IMR-90 (cell line): ENCODE results near the gene CRLF1. TPM values are rescaled to one million over a fixed set of nuclear protein-coding genes. Genes with fewer than 3 reads are reported as not detected.

ENCODE experiments used
- ATAC-seq: fragments of 200-7000 bp; cut with Tn5 transposase; 2 replicates; pipeline ENCODE4 v1.9.1; 2020; ENCODE audit warnings: low read depth, mild to moderate bottlenecking, moderate library complexity
- BruUV-seq: library from RNA; stranded (reverse); fragments of 400-500 nt; replicated peaks from 2 replicates; lab custom pipeline; 2021; lab: Mats Ljungman, UMichigan
- CTCF ChIA-PET: fragments of 300-600 bp; formaldehyde crosslinking; extraction: SDS; loops from one replicate; lab custom pipeline; 2021; ENCODE audit warnings: antibody characterized with exemption; lab: Yijun Ruan, JAX
- POLR2A ChIA-PET: fragments of 300-600 bp; sonication (Branson Sonifier 250); formaldehyde crosslinking; loops from one replicate; lab custom pipeline; 2022; ENCODE audit warnings: antibody characterized with exemption; ENCODE audit not compliant: unreplicated experiment; lab: Charles Lee
- DNase-seq: peaks from one replicate; pipeline ENCODE4 v3.0.0; 2013
- H2AFZ ChIP-seq: replicated peaks from 2 replicates; pipeline ENCODE3; 2013; ENCODE audit warnings: low read length, mild to moderate bottlenecking; ENCODE audit not compliant: poor library complexity
- H2AK5ac ChIP-seq: 2 replicates; pipeline ENCODE4 v1.6.1; 2013; ENCODE audit warnings: low read depth, low read length, inconsistent platforms
- H2AK9ac ChIP-seq: replicated peaks from 2 replicates; pipeline ENCODE3; 2013; ENCODE audit warnings: mild to moderate bottlenecking, low read depth, low read length, moderate library complexity; ENCODE audit not compliant: poor library complexity
- H2BK120ac ChIP-seq: 2 replicates; pipeline ENCODE4 v1.6.1; 2013; ENCODE audit warnings: low read depth, low read length, inconsistent platforms
- H2BK15ac ChIP-seq: 3 replicates; pipeline ENCODE4 v1.6.1; 2013; ENCODE audit warnings: low read depth, low read length, inconsistent platforms
- H2BK20ac ChIP-seq: 2 replicates; pipeline ENCODE4 v1.6.1; 2013; ENCODE audit warnings: low read depth, mild to moderate bottlenecking, inconsistent platforms, low read length, moderate library complexity
- H2BK5ac ChIP-seq: 2 replicates; pipeline ENCODE4 v1.6.1; 2013; ENCODE audit warnings: mild to moderate bottlenecking, low read depth, low read length, inconsistent platforms; ENCODE audit not compliant: poor library complexity, severe bottlenecking
- H3K14ac ChIP-seq: replicated peaks from 2 replicates; pipeline ENCODE4 v1.6.1; 2013; ENCODE audit warnings: low read depth, low read length, inconsistent platforms
- H3K18ac ChIP-seq: 2 replicates; pipeline ENCODE4 v1.6.1; 2013; ENCODE audit warnings: low read depth, low read length, control low read depth
- H3K23ac ChIP-seq: 2 replicates; pipeline ENCODE4 v1.6.1; 2013; ENCODE audit warnings: low read depth, low read length, inconsistent platforms
- H3K27ac ChIP-seq: 2 replicates; pipeline ENCODE4 v1.5.1; 2013; ENCODE audit warnings: mild to moderate bottlenecking, control low read depth, low read length; ENCODE audit not compliant: insufficient read depth
- H3K27me3 ChIP-seq: 2 replicates; pipeline ENCODE4 v1.6.1; 2013; ENCODE audit warnings: low read length; ENCODE audit not compliant: control insufficient read depth, insufficient read depth
- H3K36me3 ChIP-seq: 2 replicates; pipeline ENCODE4 v1.6.1; 2013; ENCODE audit warnings: low read length, mixed read lengths; ENCODE audit not compliant: control insufficient read depth, insufficient read depth
- H3K4ac ChIP-seq: 2 replicates; pipeline ENCODE4 v1.6.1; 2013; ENCODE audit warnings: low read depth, low read length, inconsistent platforms
- H3K4me1 ChIP-seq: 2 replicates; pipeline ENCODE4 v1.6.1; 2013; ENCODE audit warnings: low read length, mixed read lengths; ENCODE audit not compliant: control insufficient read depth, insufficient read depth
- H3K4me2 ChIP-seq: 2 replicates; pipeline ENCODE4 v1.6.1; 2013; ENCODE audit warnings: low read depth, mild to moderate bottlenecking, control low read depth, low read length, moderate library complexity
- H3K4me3 ChIP-seq: 2 replicates; pipeline ENCODE4 v1.5.1; 2013; ENCODE audit warnings: low read depth, mild to moderate bottlenecking, control low read depth, low read length, moderate library complexity; ENCODE audit not compliant: insufficient read depth
- H3K56ac ChIP-seq: 2 replicates; pipeline ENCODE4 v1.6.1; 2013; ENCODE audit warnings: low read length, inconsistent platforms; ENCODE audit not compliant: insufficient read depth; ENCODE audit errors: extremely low read depth
- H3K79me1 ChIP-seq, 2 experiments: 2 replicates each; pipeline ENCODE4 v1.6.1; 2013; ENCODE audit warnings: low read length in 2 of 2, inconsistent platforms in 1 of 2, low read depth in 1 of 2
- H3K9ac ChIP-seq: 2 replicates; pipeline ENCODE4 v1.6.1; 2013; ENCODE audit warnings: low read depth, low read length, control low read depth
- H3K9me1 ChIP-seq: 2 replicates; pipeline ENCODE4 v1.6.1; 2013; ENCODE audit warnings: low read length, inconsistent platforms; ENCODE audit not compliant: insufficient read depth
- H3K9me3 ChIP-seq: 2 replicates; pipeline ENCODE4 v1.6.1; 2013; ENCODE audit warnings: low read length; ENCODE audit not compliant: control insufficient read depth, insufficient read depth
- H4K20me1 ChIP-seq: 2 replicates; pipeline ENCODE4 v1.6.1; 2013; ENCODE audit warnings: low read length, inconsistent platforms; ENCODE audit not compliant: insufficient read depth
- H4K5ac ChIP-seq: 2 replicates; pipeline ENCODE4 v1.6.1; 2013; ENCODE audit warnings: mild to moderate bottlenecking, low read depth, low read length, control low read depth
- H4K8ac ChIP-seq, 2 experiments: 2 replicates each; pipeline ENCODE4 v1.6.1; 2013; ENCODE audit warnings: low read depth in 2 of 2, low read length in 2 of 2, control low read depth in 1 of 2, inconsistent platforms in 1 of 2
- H4K91ac ChIP-seq: 2 replicates; pipeline ENCODE4 v1.6.1; 2013; ENCODE audit warnings: low read depth, low read length, inconsistent platforms; ENCODE audit not compliant: insufficient read depth
- CEBPB ChIP-seq: IDR thresholded peaks from 2 replicates; pipeline ENCODE4 v1.6.1; 2012; ENCODE audit warnings: low read depth, low read length, improper control_type of control experiment
- FOS ChIP-seq: fragments of 150-350 bp; IDR thresholded peaks from 2 replicates; pipeline ENCODE4 v1.6.1; 2016; ENCODE audit warnings: low read depth, low read length
- MAZ ChIP-seq: IDR thresholded peaks from 2 replicates; pipeline ENCODE4 v1.6.1; 2012; ENCODE audit warnings: low read depth, mild to moderate bottlenecking, low read length, improper control_type of control experiment, moderate library complexity, borderline replicate concordance
- MXI1 ChIP-seq: IDR thresholded peaks from 2 replicates; pipeline ENCODE4 v1.6.1; 2012; ENCODE audit warnings: low read depth, mild to moderate bottlenecking, low read length, moderate library complexity, borderline replicate concordance
- NFE2L2 ChIP-seq: fragments of 150-350 bp; IDR thresholded peaks from 2 replicates; pipeline ENCODE4 v1.6.1; 2016; ENCODE audit warnings: low read depth, mild to moderate bottlenecking, low read length
- POLR2A ChIP-seq: IDR thresholded peaks from 2 replicates; pipeline ENCODE4 v1.6.1; 2012; ENCODE audit warnings: mild to moderate bottlenecking, low read depth, low read length
- RAD21 ChIP-seq: IDR thresholded peaks from 2 replicates; pipeline ENCODE4 v1.6.1; 2012; ENCODE audit warnings: low read length, improper control_type of control experiment
- RFX5 ChIP-seq: IDR thresholded peaks from 2 replicates; pipeline ENCODE4 v1.8.0; 2012; ENCODE audit warnings: low read depth, mild to moderate bottlenecking, low read length, moderate library complexity
- WGBS, 2 experiments: methylation state at CpG; one replicate each; pipeline versions ENCODE4 v1.1.5 to v1.1.7; 2013; ENCODE audit warnings: missing lambda C conversion rate in 2 of 2; ENCODE audit not compliant: insufficient read length in 1 of 2; ENCODE audit errors: extremely low coverage in 2 of 2; 5-methylcytosine and 5-hydroxymethylcytosine counted together
- dilution Hi-C: fragments of 300-500 bp; cut with HindIII; formaldehyde crosslinking; loops from one replicate; pipeline ENCODE4 v1.14.3; 2018; ENCODE audit warnings: low sequenced_read_pairs; ENCODE audit not compliant: unreplicated experiment
- in situ Hi-C: fragments of 300-500 bp; cut with MboI; formaldehyde crosslinking; loops from 3 replicates; pipeline ENCODE4 v1.14.3; 2019; ENCODE audit warnings: low sequenced_read_pairs, inconsistent platforms, mixed read lengths
- intact Hi-C: fragments of 100-400 bp; cut with micrococcal nuclease; formaldehyde crosslinking; loops from 2 replicates; pipeline ENCODE4 v1.10.0; 2022
- polyA plus RNA-seq, 3 experiments: library from polyadenylated mRNA; depleted of rRNA; stranded (reverse); fragments of >200 nt; gene quantifications; 2 replicates each; pipeline ENCODE4 v1.2.3, GENCODE V29; 2012; ENCODE audit warnings: low replicate concordance in 1 of 3
- total RNA-seq: library from RNA; depleted of rRNA; stranded (reverse); fragments of >200 nt; gene quantifications from 2 replicates; pipeline ENCODE4 v1.2.3, GENCODE V29; 2012
- TF ChIP-seq, protein P1 (sequence below): fragments of 150-350 bp; IDR thresholded peaks from 2 replicates; pipeline ENCODE4 v1.6.1; 2017; ENCODE audit warnings: mild to moderate bottlenecking, antibody characterized with exemption, low read length, low read depth
- TF ChIP-seq, protein P2 (sequence below): fragments of 150-350 bp; IDR thresholded peaks from 2 replicates; pipeline ENCODE4 v1.6.1; 2016; ENCODE audit warnings: low read depth, mild to moderate bottlenecking, low read length, moderate library complexity, borderline replicate concordance

The CRLF1 gene
- total and polyA plus RNA-seq, 2 of the 4 experiments (the other 2 are of a cell fraction), result 0.18 to 3.1 TPM

DNA sequence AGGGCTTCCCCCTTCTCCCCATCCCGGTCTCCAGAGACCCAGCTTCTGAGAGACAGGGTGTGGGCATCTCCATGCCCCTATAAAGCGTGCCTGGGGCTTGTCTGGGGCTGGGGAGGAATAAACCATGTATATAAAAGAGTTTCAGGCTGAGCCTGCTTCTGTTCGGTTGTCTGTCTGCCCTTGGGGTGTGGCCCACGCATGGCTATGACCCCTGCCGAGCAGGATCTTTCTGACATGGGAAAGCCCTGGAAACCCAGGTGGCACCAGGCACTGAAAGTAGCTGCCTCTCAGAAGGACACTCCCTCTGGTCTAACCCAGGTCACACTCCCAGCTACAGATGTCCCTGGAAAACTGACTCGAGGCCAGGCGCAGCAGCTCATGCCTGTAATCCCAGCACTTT, 14.3 kb upstream of the CRLF1 start:
- intact Hi-C loops, result no loop called here

More for the DNA sequence above, 14.3 kb upstream of the CRLF1 start:
- ChIA-PET POLR2A (no interaction called here), CTCF (no interaction called here)
- no peak overlapping the region for H3K9ac ChIP-seq
- no peak overlapping the region for H3K18ac ChIP-seq
- H2AK5ac ChIP-seq, result no peak overlapping the region
- H3K4ac ChIP-seq, result no peak overlapping the region
- ATAC-seq (no peak), DNase-seq (no peak)
- no peaks in the 10 kb centered on the region for H4K20me1 ChIP-seq
- H2AFZ ChIP-seq, result no peak overlapping the region
- TF ChIP-seq NFE2L2, result no peak
- no peak for TF ChIP-seq RAD21
- TF ChIP-seq POLR2A, result no peak
- TF ChIP-seq, protein P1, sequence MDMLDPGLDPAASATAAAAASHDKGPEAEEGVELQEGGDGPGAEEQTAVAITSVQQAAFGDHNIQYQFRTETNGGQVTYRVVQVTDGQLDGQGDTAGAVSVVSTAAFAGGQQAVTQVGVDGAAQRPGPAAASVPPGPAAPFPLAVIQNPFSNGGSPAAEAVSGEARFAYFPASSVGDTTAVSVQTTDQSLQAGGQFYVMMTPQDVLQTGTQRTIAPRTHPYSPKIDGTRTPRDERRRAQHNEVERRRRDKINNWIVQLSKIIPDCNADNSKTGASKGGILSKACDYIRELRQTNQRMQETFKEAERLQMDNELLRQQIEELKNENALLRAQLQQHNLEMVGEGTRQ, result no peak
- no peak for TF ChIP-seq MAZ
- TF ChIP-seq CEBPB, result no peak
- no peak for TF ChIP-seq MXI1
- TF ChIP-seq RFX5, result no peak
- TF ChIP-seq, protein P2, sequence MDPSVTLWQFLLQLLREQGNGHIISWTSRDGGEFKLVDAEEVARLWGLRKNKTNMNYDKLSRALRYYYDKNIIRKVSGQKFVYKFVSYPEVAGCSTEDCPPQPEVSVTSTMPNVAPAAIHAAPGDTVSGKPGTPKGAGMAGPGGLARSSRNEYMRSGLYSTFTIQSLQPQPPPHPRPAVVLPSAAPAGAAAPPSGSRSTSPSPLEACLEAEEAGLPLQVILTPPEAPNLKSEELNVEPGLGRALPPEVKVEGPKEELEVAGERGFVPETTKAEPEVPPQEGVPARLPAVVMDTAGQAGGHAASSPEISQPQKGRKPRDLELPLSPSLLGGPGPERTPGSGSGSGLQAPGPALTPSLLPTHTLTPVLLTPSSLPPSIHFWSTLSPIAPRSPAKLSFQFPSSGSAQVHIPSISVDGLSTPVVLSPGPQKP, result no peak
- TF ChIP-seq FOS, result no peak
- H2BK20ac ChIP-seq, result no peak overlapping the region
- H3K4me1 ChIP-seq, result no peaks in the 10 kb centered on the region
- dilution Hi-C loops, result no loop called here
- peaks cover 9% of the 10 kb centered on the region for H3K27me3 ChIP-seq
- H3K4me3 ChIP-seq, result no peak overlapping the region
- H3K56ac ChIP-seq, result no peak overlapping the region
- no peaks in the 10 kb centered on the region for H3K79me1 ChIP-seq
- no peak overlapping the region for H3K27ac ChIP-seq
- H3K23ac ChIP-seq, result no peak overlapping the region
- no peaks in the 10 kb centered on the region for H3K9me1 ChIP-seq
- peaks cover 4% of the 10 kb centered on the region; the same call in 1 of the 2 replicates for H3K9me3 ChIP-seq
- no CpG with 5 or more reads among the region's 7 CpGs for WGBS, 2 experiments
- no peaks in the 10 kb centered on the region for H3K36me3 ChIP-seq
- H4K5ac ChIP-seq, result no peak overlapping the region
- no TSS peak for BruUV-seq
- H2BK15ac ChIP-seq, result no peak overlapping the region
- H3K4me2 ChIP-seq, result no peak overlapping the region
- H2AK9ac ChIP-seq, result no peak overlapping the region
- in situ Hi-C loops, result no loop called here
- no peak overlapping the region for H3K14ac ChIP-seq
- no peak overlapping the region for H2BK5ac ChIP-seq
- H4K91ac ChIP-seq, result no peak overlapping the region
- H4K8ac ChIP-seq, result no peak overlapping the region
- no peak overlapping the region for H2BK120ac ChIP-seq
